Measurements from ENCODE around the gene KRT4.

KRT4 gene

GRCh38 chr12:52821826-52822660 is 8.1 kb upstream of the KRT4 start:
- no peak for DNase-seq

GRCh38 chr12:52821071-52821730 is 7.3 kb upstream of the KRT4 start:
- no peak for DNase-seq

- DNase-seq = no peak
Observed at GRCh38 chr12:52820521-52820920, 6.6 kb upstream of the KRT4 start.

GRCh38 chr12:52819731-52820510 is 6.0 kb upstream of the KRT4 start:
- DNase-seq = no peak

GRCh38 chr12:52818887-52819420 is 5.0 kb upstream of the KRT4 start:
- no peak for DNase-seq

GRCh38 chr12:52818388-52818787 is 4.5 kb upstream of the KRT4 start:
- no peak for DNase-seq

- DNase-seq = no peak
Observed at GRCh38 chr12:52817699-52818238, 3.9 kb upstream of the KRT4 start.

- DNase-seq = no peak
Observed at GRCh38 chr12:52817003-52817698, 3.2 kb upstream of the KRT4 start.

- DNase-seq = no peak
Observed at GRCh38 chr12:52815676-52816588, 2.0 kb upstream of the KRT4 start.

- no peak for DNase-seq
Observed at GRCh38 chr12:52815161-52815560, 1.2 kb upstream of the KRT4 start.

GRCh38 chr12:52814710-52815155 is 817 bp upstream of the KRT4 start:
- DNase-seq = no peak

GRCh38 chr12:52813203-52813819 is 605 bp downstream of the KRT4 start:
- DNase-seq = no peak

GRCh38 chr12:52812749-52813148 is 1.2 kb downstream of the KRT4 start:
- no peak for DNase-seq

- no peak for DNase-seq
Observed at GRCh38 chr12:52812073-52812400, 1.9 kb downstream of the KRT4 start.

GRCh38 chr12:52811191-52812072 is 2.5 kb downstream of the KRT4 start:
- DNase-seq = no peak

GRCh38 chr12:52810554-52810953 is 3.4 kb downstream of the KRT4 start:
- no peak for DNase-seq

- DNase-seq = no peak
Observed at GRCh38 chr12:52809166-52809565, 4.8 kb downstream of the KRT4 start.

GRCh38 chr12:52808573-52809160 is 5.2 kb downstream of the KRT4 start:
- no peak for DNase-seq

Measured in CD4-positive, alpha-beta T cell treated with Interferon alpha-2 for 1 hour (primary cell).